GM18511 (cell line): ENCODE results near the gene NADK2.

Source experiments
- ATAC-seq: cut with Tn5 transposase; IDR thresholded peaks from one replicate; pipeline ENCODE4 v1.9.1; 2021; ENCODE audit warnings: mild to moderate bottlenecking, moderate library complexity; ENCODE audit not compliant: unreplicated experiment

NADK2 gene

DNA sequence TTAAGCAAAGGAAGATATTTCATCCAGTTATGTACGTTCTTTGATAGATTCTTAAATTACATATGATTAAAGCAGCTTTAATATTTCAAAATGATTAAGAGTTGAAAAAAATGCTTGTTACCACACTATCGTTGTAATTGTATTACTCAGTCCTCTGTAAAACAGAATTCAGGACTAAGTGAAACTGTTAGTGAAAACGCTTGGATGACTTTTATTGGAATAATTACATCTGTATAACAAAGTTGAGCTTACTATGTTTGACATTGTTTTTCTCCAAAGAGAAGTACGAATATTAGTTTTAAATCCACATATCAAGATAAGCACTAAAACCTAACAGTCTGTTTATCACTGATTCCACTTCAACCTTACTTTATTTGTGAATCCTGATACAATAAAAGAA is 8.7 kb upstream of the NADK2 start:
- no peak for ATAC-seq

- no peak for ATAC-seq
Measured at GRCh38 chr5:36246036-36246800, 4.5 kb upstream of the NADK2 start.

GRCh38 chr5:36244076-36244475 is 2.4 kb upstream of the NADK2 start:
- no peak for ATAC-seq

GRCh38 chr5:36243653-36244052 is 1.9 kb upstream of the NADK2 start:
- no peak for ATAC-seq

DNA sequence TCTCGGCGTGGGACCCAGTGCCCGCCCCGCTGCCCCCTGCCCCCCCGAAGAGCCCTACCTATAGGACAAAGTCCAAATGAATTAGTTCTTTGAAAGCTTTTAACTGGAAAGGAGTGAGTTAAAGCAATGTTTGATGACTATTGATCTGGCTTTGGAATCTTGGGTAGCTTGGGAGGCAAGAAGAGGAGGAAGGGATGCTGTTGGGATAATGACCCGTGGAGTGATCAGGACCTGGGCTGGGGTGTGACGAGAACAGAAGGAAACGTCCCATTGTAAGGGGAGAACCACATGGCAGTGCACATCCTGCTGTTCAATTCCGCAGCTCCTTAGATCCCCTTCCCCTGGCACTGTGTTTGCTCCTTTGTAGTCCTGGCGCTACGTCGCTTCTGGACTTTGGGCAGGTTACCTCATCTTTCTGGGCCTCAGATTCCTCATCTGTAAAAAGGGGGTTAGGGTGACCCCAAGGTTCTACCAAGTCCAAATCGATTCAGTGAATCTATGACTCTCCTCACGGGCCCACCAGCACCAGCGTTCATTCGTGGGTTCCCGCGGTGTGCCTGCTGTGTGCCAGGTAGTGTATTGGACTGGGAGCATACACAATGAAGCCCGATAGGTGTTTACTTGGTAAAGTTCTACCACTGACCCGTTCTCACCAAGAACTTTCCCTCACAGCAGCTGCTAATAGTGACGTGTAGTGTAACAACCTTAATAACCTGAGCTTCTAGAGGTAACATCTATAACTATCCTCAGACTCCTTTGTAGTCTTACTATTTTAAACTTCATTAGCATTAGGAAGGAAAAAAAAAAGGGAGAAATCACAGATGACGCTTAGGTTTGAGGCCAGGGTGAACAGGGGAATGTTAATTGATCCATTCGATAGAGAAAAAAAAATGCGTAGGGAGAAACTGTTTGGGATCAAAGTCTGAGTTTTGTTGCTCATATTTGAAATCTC is 1.1 kb upstream of the NADK2 start:
- no peak for ATAC-seq

DNA sequence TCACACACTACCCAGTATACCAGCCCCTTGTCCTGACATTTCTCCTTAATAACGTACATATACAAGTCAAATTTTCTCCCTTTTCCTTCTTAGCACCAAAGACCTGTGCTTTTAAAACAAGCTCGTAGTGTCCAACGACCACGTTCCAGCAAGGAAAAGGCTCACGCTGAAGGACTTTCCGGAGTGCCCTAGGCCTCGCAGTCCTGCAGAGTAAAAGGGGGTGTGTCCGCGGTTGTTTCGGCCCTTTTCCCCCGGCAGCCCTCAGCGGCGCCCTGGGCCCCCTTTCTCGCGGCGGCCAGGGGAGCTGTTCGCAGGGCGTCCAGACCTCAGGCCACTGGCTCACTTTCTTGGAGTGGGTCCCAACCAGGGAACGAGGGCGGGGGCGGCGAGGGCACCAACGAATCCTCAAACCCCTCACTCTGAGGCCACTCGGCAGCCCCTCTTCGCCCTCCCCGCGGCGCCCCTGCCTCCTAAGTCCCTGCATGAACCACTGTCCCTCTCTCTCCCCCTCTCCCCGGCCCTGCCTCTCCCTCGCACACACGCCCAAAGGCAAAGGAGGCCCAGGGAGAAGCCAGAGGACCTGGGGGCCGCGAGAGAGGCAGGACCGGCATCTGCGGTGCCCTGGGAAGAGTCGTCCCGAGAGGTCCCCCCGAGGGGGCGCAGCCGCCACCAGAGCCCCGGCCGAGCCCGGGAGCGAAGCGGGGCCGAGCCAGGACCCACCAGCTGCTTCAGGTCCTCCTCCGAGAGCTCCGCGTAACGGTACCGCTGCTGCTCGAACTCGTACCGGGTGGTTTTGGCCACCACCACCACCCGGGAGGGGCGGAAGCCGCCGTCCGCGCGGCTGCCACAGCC is 720 bp downstream of the NADK2 start:
- peak; percentile 39 for ATAC-seq

GRCh38 chr5:36239370-36240293 is 2.1 kb downstream of the NADK2 start:
- no peak for ATAC-seq

DNA sequence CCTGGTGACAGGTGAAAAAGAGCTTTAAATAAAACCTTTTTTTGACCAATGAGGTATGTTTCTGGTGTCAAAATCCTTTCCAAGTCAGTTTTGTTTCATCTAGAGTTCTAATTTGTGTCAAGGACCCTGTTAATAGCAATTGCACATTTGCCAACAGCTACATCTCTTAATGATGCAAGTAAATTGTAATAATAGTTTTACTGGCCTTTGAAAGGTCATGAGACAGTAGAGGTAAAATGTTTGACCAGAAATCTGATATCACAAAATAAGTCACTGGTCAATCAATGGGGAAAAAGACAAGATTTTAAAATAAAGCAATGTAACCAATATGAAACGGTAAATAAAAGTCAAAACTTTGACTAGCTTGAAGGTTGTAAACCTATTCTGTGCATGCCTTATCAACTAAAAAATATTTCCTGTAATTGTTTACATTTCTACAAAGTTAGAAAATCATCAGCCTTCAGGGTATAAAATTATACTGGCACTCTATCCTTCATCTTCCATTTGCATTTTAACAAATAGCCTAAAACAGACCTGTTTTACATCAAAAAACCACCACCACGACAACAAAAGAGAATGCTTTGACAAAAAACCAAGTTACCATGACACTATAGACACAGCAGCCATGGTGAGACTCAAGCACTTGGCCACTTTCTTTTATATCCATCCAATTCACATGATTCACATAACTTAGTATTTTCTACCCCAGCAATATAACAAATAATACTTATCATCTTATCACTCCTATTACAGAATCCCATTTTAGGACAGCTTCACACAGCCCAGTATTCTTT is 3.0 kb downstream of the NADK2 start:
- no peak for ATAC-seq

- no peak for ATAC-seq
Measured at GRCh38 chr5:36237751-36238150, 4.0 kb downstream of the NADK2 start.

DNA sequence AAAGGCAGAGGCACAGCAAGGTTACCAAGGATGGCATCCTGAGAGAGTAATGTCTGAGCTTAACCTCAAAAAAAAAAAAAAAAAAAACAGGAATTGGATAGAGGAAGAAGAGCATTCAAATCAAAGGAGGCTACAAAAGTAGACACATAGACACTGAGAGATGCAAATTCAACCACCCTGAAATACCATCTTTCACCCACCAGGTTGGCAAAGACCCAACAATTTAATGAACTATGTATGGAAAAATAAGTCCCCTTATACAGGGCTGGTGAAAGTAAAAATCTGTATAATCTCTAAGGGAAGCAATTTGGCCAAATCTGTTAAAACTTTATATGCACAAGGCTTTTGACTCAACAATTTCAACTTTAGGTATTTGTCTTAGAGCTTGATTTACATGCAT is 4.9 kb downstream of the NADK2 start:
- no peak for ATAC-seq

- ATAC-seq, result no peak
Measured at GRCh38 chr5:36232533-36232932, 9.2 kb downstream of the NADK2 start.

- no peak for ATAC-seq
Measured at GRCh38 chr5:36230151-36230790, 11.5 kb downstream of the NADK2 start.

DNA sequence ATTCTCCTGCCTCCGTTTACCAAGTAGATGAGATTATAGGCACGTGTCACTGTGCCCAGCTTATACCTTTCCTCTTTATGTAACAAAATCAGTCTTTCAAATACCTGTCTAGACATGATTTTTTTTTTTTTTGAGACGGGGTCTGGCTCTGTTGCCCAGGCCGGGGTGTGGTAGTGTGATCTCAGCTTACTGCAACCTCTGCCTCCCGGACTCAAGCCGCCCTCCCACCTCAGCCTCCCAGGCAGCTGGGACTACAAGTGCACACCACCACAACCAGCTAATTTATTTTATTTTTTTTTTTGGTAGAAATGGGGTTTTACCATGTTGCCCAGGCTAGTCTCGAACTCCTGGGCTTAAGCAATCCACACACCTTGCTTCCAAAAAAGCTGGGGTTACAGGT is 13.2 kb downstream of the NADK2 start:
- no peak for ATAC-seq

- ATAC-seq, result no peak
Measured at GRCh38 chr5:36227046-36227445, 14.7 kb downstream of the NADK2 start.

GRCh38 chr5:36222620-36223019 is 19.1 kb downstream of the NADK2 start:
- ATAC-seq, result no peak

- no peak for ATAC-seq
Measured at GRCh38 chr5:36217988-36218387, 23.7 kb downstream of the NADK2 start.

- ATAC-seq, result no peak
Measured at GRCh38 chr5:36217567-36217966, 24.2 kb downstream of the NADK2 start.

DNA sequence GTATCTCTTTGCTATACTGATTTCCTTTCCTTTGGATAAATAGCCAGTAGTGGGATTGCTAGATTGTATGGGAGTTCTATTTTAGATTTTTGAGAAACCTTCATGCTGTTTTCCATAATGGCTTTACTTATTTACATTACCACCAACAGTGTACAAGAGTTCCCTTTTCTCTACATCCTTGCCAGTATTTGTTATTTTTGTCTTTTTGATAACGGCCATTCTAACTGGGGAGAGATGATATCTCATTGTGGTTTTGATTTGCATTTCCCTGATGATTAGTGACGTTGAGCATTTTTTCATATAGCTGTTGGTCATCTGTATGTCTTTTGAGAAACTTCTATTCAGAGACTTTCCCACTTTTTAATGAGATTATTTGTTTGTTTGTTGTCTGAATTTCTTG is 25.8 kb downstream of the NADK2 start:
- no peak for ATAC-seq

GRCh38 chr5:36214436-36214835 is 27.3 kb downstream of the NADK2 start:
- ATAC-seq, result no peak
